ENCODE data around the gene FOXP1. TPM values are rescaled to one million over a fixed set of nuclear protein-coding genes. Genes with fewer than 3 reads are reported as not detected.

Gene FOXP1
- total and polyA plus RNA-seq, 4 donors = 4.9 to 35.4 (median 32.0) TPM

GRCh38 chr3:71495708-71496472 is 87.6 kb downstream of the FOXP1 start:
- H3K36me3 ChIP-seq (ENCODE audit: control insufficient read depth in 4 of 4, insufficient read depth in 3 of 4, low read depth in 1 of 4, low read length in 3 of 4) = peaks cover 0 to 9% (median 2%) of the 10 kb centered on the region in 4 donors
- H3K27ac ChIP-seq (ENCODE audit: low read depth in 1 of 2, low read length in 2 of 2) = no peak overlapping the region
- no peak overlapping the region for H3K4me3 ChIP-seq (ENCODE audit: low read depth in 1 of 3, low read length in 3 of 3)
- H3K9ac ChIP-seq (ENCODE audit: low read depth in 1 of 2, low read length in 2 of 2) = no peak overlapping the region
- no peaks in the 10 kb centered on the region for H3K9me3 ChIP-seq (ENCODE audit: control insufficient read depth in 4 of 4, low read length in 3 of 4)
- TF ChIP-seq RXRA (IDR thresholded peaks at IDR 0.05) = no peak
- no peak for TF ChIP-seq HNF4A (conservative IDR thresholded peaks at IDR 0.05)
- 83% methylated on average over 5 of the region's 5 CpGs for WGBS
- H3K27me3 ChIP-seq (ENCODE audit: control insufficient read depth in 4 of 4, insufficient read depth in 4 of 4, low read length in 3 of 4) = no peaks in the 10 kb centered on the region
- DNase-seq (ENCODE audit: low spot score) = no peak
- peaks cover 0 to 1% (median 0%) of the 10 kb centered on the region in 4 donors for H3K4me1 ChIP-seq (ENCODE audit: control insufficient read depth in 4 of 4, insufficient read depth in 4 of 4, low read length in 3 of 4)

DNA sequence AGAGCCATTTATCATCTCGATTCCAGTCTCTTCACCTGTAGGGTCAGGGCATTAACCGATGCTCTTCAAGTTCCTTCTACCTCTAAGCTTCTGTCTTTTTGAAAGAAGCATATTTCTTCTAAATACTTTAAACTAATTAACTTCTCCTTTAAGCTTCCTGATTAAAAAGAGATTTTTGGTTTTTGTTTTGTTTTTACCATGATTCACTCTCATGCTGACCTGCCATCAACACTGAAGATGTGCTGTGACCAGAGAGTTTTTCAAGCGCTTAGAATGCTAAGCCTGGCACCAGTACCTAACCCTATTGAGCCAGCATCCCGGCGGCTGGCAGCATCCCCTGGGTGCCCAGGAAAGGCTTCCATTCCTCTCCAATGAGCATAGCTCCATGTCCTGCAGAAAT is 89.3 kb downstream of the FOXP1 start:
- no peak overlapping the region for H3K4me3 ChIP-seq (ENCODE audit: low read depth in 1 of 3, low read length in 3 of 3)
- no peaks in the 10 kb centered on the region for H3K27me3 ChIP-seq (ENCODE audit: control insufficient read depth in 4 of 4, insufficient read depth in 4 of 4, low read length in 3 of 4)
- H3K27ac ChIP-seq (ENCODE audit: low read depth in 1 of 2, low read length in 2 of 2) = no peak overlapping the region
- H3K36me3 ChIP-seq (ENCODE audit: control insufficient read depth in 4 of 4, insufficient read depth in 3 of 4, low read depth in 1 of 4, low read length in 3 of 4) = peaks cover 0 to 9% (median 2%) of the 10 kb centered on the region in 4 donors
- no peak for TF ChIP-seq REST (IDR thresholded peaks at IDR 0.05)
- TF ChIP-seq HNF4A (conservative IDR thresholded peaks at IDR 0.05) = no peak
- TF ChIP-seq, protein P1, sequence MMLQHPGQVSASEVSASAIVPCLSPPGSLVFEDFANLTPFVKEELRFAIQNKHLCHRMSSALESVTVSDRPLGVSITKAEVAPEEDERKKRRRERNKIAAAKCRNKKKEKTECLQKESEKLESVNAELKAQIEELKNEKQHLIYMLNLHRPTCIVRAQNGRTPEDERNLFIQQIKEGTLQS (IDR thresholded peaks at IDR 0.05) = no peak
- no peak for TF ChIP-seq FOXA1 (IDR thresholded peaks at IDR 0.05)
- no peak for TF ChIP-seq CTCF (IDR thresholded peaks at IDR 0.05; ENCODE audit: low read depth, low read length, missing input control)
- TF ChIP-seq RAD21 (IDR thresholded peaks at IDR 0.05) = no peak
- no peak for TF ChIP-seq EGR1 (IDR thresholded peaks at IDR 0.05; ENCODE audit: low read depth in 2 of 2)
- no peak for TF ChIP-seq SP1 (IDR thresholded peaks at IDR 0.05)
- TF ChIP-seq JUND (IDR thresholded peaks at IDR 0.05) = no peak
- no peak for TF ChIP-seq YY1 (IDR thresholded peaks at IDR 0.05)
- no peak for TF ChIP-seq FOXA2 (IDR thresholded peaks at IDR 0.05)
- no peak for TF ChIP-seq GABPA (IDR thresholded peaks at IDR 0.05 in 1 of 2, conservative IDR thresholded peaks at IDR 0.05 in 1 of 2)
- TF ChIP-seq HNF4G (IDR thresholded peaks at IDR 0.05) = no peak
- no peak for TF ChIP-seq NR2F2 (IDR thresholded peaks at IDR 0.05)
- H3K4me1 ChIP-seq (ENCODE audit: control insufficient read depth in 4 of 4, insufficient read depth in 4 of 4, low read length in 3 of 4) = peaks cover 0 to 1% (median 0%) of the 10 kb centered on the region in 4 donors
- no peak for DNase-seq (ENCODE audit: low spot score)
- H3K9ac ChIP-seq (ENCODE audit: low read depth in 1 of 2, low read length in 2 of 2) = no peak overlapping the region
- no peaks in the 10 kb centered on the region for H3K9me3 ChIP-seq (ENCODE audit: control insufficient read depth in 4 of 4, low read length in 3 of 4)
- WGBS = 93% methylated on average over 5 of the region's 5 CpGs
